ENCODE data around the gene PCGF1.

PCGF1 gene

DNA sequence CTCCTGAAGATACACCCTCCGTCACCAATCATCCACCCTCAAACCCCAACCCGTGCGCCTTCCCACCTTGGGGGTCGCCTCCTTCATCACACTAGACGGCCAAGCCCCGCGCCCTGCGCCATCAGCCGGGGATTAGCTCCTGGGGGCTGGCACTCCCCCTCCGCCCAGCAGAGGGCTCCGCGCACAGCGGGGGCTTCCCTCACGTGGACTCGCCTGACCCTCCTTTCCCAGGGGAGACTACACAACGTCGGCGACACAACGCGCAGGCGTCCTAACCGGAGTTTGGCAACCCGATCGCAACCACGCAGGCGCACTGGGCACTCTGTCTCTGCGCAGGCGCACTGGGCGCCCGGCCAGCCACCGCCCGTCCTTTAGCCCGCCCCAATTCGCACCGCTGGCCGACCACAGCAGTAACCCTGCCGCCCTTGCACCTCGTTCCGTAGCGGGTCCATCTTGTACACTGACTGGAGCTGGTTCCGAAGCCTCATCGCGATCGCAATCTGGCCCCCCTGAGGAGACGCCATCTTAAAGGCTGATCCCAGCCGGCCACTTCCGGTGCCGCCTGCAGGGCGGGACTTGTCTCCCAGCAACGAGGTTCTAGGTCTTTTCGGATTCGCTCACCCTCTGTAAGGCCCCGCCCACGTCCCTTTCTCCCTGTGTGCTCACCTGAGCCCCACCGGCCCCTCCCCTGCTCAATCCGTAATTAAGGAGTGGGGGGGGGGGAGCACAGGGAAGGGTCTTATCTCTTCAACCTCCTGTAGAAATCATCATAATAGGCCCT, at the start of gene PCGF1:
TSS of gene PCGF1 (minus strand) at position 551 of the 781 bp plus-strand sequence. CDS start at position 524, 27 bp downstream.
- peak; percentile 98 for DNase-seq (ENCODE audit: low read depth)

DNA sequence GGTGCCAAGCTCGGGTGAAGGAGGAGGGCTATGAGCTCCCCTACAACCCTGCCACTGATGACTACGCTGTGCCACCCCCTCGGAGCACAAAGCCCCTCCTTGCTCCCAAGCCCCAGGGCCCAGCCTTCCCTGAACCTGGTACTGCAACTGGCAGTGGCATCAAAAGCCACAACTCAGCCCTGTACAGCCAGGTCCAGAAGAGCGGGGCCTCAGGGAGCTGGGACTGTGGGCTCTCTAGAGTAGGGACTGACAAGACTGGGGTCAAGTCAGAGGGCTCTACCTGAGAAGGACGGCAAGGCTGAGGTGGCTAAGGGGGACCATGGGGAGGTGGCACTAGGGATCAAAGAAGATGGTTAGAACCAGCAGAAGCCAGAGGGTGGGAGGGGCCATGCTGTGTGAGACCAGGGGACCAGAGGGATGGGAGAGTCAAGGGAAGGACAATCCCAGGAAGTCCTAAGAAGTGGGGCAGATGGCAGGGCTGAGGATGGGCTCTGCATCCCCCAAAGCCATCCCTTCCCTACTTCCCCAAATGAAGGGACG, 49.4 kb upstream of the PCGF1 start:
- no peak for DNase-seq (ENCODE audit: low read depth)

DNA sequence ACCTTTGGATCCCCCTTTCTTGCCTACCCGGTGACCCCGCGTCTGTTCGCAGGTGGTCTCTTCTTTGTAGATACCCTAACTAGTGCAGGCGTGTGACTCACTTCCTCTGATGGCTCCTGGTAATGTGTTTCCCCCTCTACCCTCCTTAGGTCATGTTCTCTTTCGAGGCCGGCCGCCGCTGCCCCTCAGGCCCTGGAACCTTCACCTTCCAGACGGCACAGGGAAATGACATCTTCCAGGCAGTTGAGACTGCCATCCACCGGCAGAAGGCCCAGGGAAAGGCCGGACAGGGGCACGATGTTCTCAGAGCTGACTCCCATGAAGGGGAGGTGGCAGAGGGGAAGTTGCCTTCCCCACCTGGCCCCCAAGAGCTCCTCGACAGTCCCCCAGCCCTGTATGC, 48.7 kb upstream of the PCGF1 start:
- DNase-seq (ENCODE audit: low read depth): no peak

DNA sequence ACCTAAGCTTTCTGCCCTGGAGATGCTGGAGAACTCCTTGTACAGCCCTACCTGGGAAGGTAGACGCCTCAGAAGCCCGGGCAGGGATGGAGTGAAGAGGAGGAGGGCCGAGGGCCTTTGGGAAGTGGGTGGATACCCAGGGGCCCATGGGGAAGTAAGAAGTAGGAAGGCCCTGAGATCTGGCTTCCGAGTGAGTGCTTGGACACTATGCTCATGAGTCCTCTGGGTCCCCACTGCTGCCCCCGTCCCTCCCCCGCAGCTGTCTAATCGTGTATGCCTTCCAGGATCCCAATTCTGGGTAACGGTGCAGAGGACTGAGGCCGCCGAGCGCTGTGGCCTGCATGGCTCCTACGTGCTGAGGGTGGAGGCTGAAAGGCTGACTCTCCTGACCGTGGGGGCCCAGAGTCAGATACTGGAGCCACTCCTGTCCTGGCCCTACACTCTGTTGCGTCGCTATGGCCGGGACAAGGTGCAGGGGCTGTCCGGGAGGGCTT, 48.2 kb upstream of the PCGF1 start:
- DNase-seq (ENCODE audit: low read depth): no peak

DNA sequence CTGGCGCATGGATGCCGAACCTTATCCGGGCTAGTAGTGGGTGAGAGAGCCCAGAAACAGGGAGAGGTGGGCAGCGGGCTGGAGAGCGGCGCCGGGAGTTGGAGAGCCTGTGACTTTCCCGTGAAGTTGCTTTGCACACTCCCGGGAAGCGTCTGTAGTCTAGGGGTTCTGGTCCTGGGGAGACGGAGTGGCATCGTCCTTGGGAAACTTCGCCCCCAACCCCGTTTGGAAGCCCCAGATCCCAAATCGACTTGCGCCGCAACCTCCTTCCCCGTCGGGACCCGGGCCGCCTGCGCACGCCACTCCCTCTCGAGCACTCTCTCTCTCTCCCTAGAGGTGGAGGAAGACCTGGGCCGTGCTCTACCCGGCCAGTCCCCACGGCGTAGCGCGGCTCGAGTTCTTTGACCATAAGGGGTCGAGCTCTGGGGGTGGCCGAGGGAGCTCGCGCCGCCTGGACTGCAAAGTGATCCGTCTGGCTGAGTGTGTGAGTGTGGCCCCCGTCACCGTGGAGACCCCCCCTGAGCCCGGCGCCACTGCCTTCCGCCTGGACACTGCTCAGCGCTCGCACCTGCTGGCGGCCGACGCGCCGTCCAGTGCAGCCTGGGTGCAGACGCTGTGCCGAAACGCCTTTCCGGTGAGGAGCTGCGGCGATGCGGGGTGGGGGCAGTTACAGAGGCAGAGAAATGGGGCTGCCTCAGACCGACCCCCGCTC, 47.5 kb upstream of the PCGF1 start:
- DNase-seq (ENCODE audit: low read depth): peak; percentile 15

DNA sequence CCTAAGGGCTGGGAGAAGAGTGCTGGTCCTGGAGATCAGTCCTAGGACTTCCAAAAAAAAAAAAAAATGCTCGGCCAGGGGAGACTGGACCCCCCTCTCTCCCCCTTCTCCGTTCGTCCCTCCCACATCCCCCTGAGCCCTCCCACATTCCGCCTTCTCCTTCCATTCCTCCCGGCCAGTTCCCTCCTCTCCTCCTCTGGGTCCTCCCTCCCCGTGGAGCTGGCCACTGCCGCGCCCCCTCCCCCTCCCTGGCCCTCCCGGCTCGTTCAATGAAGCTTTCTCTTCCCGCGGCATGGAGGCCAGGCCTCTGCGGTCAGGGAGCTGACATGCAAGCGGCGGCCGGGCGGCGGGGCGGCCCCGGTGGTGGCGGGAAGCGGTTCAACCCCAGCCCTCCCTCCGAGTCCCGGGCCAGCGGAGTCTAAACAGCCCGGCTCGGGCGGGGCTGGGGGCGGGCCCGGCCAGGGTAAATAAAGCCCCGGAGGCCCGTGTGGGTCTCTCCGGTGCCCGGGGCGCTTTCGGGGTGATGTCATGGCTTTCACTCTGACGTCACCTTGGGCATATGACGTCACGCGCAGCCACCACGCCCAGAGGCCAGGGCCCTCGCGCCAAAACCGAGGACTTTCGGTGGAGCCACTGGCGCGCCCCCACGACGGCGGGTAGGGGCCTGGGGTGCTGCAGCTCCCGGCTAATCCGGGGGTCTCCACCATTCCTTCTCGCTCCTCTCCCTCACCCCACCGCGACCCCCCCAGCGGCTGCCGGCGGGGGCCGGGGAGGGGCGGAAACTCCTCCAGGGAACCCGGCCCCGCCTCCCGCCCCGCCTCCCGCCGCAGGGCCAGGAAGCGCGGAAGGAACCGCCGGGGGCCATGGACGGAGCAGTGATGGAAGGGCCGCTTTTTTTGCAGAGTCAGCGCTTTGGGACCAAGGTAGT, 46.7 kb upstream of the PCGF1 start, which contains the start of the genes DOK1 and LOXL3:
TSS of gene DOK1 (plus strand) at position 829 of the 928 bp plus-strand sequence. CDS start at position 864, 35 bp downstream.
TSS of gene LOXL3 (minus strand) at position 51 of the 928 bp plus-strand sequence. CDS start 1,308 bp downstream, outside the sequence.
- DNase-seq (ENCODE audit: low read depth): peak; percentile 68

DNA sequence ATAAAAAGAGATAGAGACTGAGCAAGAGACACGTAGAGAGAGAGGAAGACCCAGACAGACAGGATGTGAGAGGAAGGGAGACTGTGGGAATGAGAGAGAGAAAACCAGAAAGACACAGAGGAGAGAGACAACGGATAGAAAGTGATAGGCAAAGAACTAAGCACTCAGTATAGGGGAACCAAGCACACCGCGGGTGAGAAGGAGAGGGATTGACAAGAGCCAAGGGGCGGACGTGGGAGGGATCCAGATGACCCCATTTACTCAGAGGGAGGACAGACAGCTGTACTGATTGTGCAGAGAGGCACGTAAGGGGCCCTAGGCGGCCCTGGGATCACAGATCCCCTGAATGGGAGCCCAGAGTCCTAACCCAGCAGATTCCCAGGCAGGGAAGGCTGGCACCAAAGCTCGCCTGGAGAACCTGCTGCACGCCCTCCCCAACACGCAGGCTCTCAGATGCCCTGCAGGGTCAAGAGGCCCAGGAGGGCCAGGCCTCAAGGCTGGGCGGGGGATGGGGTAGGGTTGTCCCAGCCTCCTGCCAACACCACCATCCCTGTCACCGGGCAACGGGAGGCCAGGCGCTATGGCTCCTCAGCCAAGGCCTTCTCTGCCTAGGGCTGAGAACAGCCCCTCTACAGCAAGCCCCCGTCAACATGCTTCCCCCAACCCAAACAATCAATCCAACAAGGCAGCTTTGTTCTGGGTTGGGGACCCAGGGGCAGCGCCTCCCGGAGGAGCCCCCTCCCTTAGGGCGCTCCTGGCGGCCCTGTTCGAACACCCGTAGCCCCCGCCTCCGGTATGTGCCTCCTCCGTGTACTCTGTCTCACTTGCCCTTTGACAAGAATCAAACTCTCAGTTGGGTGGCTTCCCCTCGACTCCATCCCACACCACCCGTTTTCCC, 45.7 kb upstream of the PCGF1 start:
- DNase-seq (ENCODE audit: low read depth): no peak

DNA sequence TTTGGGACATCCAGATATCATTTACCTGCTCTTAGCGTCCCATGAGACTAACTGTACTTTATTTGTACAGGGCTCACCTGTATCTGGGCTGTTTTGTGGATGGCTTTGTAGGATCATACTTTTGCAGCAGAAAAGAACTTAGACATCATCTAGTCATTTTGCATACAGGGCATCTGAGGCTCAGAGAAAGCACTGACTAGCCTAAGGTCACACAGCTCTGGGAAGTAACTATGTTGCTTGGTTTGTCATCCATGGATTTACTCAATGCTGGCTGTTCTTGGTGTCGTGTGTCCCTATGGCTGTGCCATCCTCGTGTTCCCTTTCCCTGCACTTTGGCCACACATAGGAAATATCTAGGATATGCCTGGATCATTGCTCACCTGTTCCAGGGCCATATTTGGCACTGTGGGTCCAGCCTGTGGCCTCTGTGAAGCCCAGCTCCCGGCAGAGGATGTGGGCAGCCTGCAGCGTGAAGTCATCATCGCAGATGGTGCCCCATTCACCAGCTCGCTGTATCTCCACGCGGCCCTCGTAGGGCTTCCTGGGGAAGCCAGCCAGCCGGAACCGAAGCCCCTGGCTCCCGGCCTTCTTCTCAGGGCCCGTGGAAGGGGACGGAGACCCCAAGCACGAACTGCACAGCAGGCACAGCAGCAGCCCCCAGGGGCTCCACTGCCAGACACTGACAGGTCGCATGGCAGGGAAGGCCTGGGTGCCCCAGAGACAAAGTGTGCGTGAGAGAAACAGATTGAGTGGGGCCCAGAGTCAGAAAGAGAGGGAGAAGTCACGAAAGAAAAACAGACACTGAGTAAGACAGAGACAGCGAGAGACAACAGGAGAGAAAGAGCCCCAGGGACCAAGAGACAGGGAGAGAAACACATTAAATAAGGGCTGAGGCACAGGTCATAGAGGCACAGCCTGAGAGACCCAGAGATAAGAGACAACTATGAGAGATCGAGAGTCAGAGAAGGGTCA, 44.7 kb upstream of the PCGF1 start:
- DNase-seq (ENCODE audit: low read depth): no peak

DNA sequence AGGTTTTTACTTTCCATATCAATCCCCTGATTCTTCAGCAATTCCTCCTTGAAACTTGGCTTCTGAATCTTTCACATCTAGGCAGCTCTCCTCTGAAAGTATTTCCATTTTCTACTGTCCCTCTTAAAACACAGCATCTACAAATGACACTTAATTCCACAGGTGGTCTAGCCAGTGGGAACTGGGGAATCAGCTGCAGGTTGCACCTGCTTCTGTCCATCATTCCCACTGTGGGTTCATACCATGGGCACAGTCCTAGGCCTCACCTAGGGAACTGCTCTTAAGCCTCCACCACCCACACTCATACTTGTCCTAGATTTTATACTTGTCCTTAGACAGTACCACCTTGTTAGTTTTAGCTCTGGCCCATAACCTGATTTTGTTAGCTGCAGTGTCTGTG, 44.0 kb upstream of the PCGF1 start:
- no peak for DNase-seq (ENCODE audit: low read depth)

DNA sequence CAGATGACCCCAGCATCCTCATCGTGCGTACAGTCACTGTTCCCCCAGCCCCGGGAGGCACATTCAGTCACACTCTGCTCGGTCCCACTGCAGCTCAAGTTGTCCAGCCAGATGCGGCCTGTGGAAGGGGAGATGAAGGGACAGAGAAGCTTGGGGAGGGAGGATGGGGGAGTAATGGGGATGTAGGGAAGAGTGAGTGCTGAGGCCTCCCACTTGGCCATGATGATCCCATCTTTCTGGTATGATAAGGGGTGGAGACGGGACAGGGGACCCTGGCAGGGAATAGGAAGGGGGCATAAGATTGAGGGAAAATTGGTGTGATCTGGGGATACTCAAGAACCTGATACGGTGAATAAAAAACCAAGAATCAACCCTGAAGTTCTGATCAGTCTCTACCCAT, 42.7 kb upstream of the PCGF1 start:
- no peak for DNase-seq (ENCODE audit: low read depth)

DNA sequence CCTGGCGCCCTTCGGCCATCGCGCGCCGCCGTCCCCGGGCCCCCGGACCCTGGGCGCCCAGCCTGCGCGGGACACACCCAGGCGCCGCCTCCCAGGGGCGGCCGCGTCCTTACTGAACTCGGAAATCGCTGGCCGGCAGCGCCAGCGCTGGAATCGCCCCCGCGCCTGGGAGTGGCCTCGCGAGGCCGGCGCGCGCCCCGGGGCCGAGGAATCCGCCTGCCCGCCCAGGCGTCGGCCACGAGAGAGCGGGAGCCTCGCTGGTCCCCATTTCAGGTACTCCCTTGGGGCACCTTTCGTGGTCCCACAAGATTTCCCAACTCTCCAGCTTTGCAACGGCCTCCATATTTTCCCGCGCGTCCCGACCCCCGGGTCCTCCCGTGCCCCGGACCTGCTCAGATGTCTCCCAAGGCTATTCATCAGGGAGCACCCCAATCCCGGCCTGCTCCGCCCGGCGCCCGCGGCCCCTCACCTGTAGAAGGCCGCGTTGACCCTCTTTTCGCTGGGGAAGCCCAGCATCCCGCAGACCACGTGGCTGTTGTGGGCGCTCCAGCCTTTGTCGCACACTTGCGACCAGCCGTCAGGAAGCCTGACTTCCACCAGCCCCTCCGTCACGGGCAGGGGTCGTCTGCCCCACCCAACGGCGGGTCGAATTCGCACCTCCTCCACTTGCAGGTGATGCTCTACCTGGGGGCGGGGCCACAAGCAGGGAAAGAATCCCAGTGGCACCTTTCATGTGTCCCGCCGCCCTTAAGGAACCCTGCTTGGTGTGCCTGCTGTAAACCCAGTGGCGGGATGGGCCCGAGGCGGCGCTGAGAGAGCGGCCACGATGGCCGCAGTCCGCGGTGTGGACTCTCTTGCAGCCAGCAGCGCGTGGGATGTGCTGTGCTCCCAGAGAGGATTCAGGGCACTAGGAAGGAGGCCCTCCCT, 41.7 kb upstream of the PCGF1 start:
- no peak for DNase-seq (ENCODE audit: low read depth)

DNA sequence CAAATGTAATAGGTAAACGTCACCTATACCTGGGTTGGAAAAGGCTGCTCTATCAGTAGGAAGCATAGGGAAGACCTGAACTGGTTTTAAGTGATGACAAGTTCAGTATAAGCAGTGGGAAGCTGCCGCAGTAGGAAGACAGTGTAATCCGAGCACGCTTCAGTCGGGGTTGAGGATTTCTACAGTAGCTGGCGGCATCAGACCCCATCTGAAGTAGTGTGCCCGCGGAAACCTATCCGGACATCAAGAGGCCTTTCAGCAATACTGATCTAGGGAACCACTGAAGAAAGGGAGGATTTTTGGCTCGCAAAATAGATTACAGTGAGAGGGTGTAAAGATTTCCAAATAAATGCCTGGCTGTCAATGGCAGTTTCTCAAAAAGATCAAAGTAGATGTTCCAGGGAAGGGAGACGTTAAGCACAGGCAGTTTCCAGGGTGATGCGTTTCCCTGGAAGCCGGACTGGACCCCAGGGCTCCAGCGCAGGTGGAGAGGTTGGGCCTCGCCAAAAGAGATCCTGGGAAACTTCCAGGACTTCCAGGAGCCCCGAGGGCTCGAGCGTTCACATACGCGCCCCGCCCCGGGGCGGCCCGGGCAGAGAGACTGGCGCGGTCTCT, 40.9 kb upstream of the PCGF1 start:
- no peak for DNase-seq (ENCODE audit: low read depth)

DNA sequence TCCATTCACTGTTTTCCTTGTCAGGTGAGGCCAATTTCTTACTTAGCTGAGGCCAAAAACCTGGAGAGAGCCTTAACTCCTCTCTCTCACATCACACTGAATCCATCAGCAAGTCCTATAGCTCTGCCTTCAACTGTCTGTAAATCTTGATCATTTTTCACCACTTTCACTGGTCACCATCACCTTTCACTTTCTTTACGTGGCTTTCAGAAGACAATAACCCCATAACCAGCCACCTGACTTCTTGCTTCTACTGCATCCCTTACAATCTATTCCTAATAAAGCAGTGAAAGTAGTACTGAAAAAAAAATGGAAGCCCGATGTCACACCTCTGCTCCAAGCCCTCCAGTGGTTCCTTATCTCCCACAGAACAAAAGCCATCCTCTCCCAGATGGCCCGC, 38.5 kb upstream of the PCGF1 start:
- no peak for DNase-seq (ENCODE audit: low read depth)

DNA sequence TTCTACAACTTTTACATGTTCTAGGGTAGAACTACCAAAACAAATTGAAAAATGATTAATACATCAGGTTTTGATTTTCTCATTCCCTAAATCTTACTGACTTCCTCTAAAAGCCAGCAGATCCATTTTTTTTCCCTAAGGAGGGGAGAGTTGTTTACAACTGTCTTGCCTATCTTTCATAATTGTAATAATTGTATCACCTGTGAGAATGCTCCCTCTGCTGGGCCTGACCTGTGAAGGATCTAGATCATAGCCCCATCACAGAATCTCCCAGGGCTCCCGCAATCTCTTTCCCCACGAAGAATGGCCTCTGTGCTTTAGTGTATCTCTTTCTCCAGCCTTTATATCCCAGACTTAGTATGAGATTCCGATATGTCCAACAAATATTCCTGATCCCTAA, 37.1 kb upstream of the PCGF1 start:
- DNase-seq (ENCODE audit: low read depth): no peak

DNA sequence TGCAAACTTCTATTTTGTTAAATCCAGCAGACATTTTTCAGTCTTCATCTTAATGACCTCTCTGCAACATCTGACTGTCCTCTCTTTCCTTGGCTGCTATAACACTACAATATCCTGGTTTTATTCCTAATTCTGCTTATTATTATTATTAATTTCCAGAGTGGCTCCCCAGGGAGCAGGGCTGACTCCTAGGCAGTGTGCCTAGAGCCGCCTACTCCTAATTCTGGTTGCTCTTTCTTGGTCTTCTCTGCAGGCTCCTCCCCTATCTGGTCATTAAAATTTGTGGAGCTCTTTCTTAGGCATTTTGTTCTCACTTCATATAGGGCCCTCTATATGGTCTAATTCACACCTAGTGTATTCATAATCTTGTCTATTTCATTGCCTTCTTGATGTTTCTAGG, 35.5 kb upstream of the PCGF1 start:
- DNase-seq (ENCODE audit: low read depth): no peak

DNA sequence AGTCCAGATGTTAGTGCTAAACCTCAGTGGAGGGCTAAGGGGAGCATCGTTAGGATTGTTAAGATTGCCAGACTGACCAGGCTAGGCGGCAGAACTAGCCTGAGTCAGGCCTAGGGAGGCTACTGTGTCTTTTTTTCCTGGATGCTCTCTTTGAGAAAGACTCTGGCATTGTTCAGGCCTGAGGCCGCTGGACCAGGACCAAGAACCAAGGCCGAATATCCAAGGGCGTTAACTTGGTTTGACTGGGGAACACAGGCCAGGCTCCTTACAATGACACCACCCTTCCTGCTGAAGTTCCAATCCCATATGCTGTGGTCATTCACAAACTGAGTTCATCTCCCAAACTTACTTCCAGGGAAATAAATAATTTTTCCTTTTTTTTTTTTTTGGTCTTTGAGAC, 32.8 kb upstream of the PCGF1 start:
- DNase-seq (ENCODE audit: low read depth): no peak

DNA sequence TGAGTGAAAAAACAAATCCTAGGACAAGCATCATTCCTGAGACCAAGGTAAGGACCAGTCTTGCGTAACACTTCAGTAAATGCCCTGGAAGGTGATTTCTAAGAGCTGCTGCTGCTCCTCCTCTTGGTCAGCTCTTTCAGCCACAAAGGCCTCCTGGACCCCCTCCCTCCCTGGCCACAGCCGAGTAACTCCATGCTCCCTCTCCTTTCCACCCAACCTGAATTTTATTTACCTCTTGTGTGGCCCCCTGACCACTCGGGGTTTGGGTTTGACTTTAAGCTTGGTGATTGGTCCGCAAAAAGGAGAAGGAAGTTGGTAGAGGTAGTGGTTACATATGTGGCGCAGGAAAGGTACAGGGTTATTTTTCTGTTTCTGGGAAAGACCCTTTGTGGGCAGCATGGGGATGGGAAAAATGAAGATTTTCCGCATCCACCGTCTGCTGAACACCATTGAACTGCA, 31.4 kb upstream of the PCGF1 start:
- DNase-seq (ENCODE audit: low read depth): no peak

DNA sequence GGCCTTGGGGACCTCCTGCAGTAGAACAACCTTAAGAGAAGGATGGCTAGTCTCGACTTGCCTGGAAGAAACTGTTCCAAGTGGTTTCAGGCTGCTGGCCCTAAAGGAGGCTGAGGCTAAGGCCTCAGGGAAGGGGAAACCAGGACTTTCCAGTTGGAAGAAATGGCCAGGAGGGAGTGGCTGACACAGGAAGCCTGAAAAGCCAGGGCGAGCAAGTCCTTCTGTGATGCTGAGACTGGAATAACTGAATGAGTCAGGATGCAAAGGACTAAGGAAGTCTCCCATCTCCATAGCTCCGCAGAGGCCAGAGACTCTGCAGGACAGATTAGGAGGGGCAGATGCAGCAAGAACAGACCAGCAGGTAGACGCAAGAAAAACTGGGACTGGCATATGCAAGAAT, 29.6 kb upstream of the PCGF1 start:
- no peak for DNase-seq (ENCODE audit: low read depth)

Data from activated gamma-delta T cell treated with anti-CD3 and anti-CD28 coated beads, Interleukin-2, amount 50 U/mL, for 16 hours (primary cell).